ENCODE results near the gene AGRP. TPM values are rescaled to one million over a fixed set of nuclear protein-coding genes. Genes with fewer than 3 reads are reported as not detected.

AGRP gene
- total and polyA plus RNA-seq, 12 donors: 2.9 to 98.1 (median 10.4) TPM

DNA sequence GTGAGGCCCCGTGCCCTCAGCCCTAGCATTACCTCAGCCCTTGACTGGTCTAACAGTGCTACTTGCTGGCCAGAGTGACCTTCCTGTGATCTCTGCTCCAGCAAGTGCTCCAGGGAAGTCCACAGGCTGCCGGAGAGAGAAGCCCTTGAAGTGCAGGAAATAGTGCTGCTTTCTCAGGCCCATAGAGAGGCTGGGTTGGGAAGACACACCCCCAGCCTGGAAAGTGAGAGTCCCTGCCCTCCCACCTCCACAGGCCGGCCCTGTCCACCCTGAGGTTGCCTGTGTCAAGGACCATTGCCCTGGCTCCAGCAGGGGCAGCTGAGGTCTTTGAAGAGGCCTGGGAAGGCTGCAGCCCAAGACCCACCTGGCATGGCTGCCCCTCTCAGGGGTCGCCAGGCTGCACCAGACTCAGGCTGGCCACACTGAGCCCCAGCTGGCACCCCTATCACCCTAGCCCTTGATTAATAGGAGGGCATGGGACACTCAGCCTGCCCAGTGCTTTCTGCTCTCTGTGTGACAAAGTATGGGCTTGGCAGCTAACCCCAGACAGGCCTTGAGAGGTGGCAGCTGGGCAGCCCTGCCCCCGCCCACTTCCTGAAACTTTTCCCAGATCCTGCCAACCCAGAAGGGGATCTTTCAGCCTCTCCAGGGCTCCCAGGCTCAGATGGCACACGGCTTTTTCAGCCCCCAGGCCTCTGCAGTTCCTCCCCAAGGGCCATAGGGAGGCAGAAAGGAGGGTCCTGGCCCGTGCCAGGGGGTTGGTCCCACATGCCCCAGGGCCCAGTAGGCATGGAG, 24.1 kb downstream of the AGRP start:
- intact Hi-C loops (cut with DNase I): no loop called here

DNA sequence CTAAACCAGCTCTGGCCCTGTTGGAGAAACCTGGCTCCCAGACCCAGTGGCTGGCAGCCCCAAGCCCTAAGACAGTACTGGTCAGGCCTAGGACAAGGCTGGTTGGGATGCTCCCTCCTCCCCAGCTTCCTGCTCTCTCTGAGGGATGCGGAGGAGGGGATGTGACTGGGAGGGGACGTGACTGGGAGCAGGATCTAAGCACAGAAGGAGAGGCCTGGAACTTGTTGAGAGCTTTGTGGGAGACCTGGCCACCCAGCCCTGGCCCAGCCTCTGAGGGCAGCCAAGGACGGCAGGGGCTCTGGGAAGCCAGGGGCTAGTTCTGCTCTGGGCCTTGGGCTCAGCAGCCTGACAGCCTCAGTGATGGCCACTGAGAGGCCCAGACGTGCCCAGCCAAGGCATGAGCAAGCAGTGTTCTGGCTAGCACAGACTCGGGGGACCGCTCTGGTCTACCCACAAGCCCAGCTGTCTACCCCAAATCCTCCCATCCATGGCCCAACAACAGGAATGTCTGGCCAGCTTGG, 25.2 kb downstream of the AGRP start:
- intact Hi-C loops (cut with DNase I): no loop called here
- H3K27me3 ChIP-seq: no peaks in the 10 kb centered on the region
- peaks cover 59 to 73% of the 10 kb centered on the region in 2 donors for H3K4me1 ChIP-seq (replicated peaks in 1 of 2)
- DNase-seq: no peak
- no peak overlapping the region for H3K4me3 ChIP-seq
- H3K36me3 ChIP-seq (replicated peaks in 1 of 2): peaks cover 0 to 3% of the 10 kb centered on the region in 2 donors
- TF ChIP-seq, protein P1, sequence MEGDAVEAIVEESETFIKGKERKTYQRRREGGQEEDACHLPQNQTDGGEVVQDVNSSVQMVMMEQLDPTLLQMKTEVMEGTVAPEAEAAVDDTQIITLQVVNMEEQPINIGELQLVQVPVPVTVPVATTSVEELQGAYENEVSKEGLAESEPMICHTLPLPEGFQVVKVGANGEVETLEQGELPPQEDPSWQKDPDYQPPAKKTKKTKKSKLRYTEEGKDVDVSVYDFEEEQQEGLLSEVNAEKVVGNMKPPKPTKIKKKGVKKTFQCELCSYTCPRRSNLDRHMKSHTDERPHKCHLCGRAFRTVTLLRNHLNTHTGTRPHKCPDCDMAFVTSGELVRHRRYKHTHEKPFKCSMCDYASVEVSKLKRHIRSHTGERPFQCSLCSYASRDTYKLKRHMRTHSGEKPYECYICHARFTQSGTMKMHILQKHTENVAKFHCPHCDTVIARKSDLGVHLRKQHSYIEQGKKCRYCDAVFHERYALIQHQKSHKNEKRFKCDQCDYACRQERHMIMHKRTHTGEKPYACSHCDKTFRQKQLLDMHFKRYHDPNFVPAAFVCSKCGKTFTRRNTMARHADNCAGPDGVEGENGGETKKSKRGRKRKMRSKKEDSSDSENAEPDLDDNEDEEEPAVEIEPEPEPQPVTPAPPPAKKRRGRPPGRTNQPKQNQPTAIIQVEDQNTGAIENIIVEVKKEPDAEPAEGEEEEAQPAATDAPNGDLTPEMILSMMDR (IDR thresholded peaks at IDR 0.05): no peak
- no peak for TF ChIP-seq POLR2A (IDR thresholded peaks at IDR 0.05)
- H3K9me3 ChIP-seq (replicated peaks in 1 of 3): no peaks in the 10 kb centered on the region
- WGBS, 4 donors: 58 to 73% (median 70%) methylated on average over 3 to 6 of the region's 6 CpGs
- peak overlapping the region in 3 of 5 donors; percentile 75 to 86 (median 80) for H3K27ac ChIP-seq

More for the DNA sequence above, 24.1 kb downstream of the AGRP start:
- Histone ChIP-seq H3K27me3 (no peaks in the 10 kb centered on the region), H3K4me1 (replicated peaks in 1 of 2) (peaks cover 67 to 84% of the 10 kb centered on the region in 2 donors), H3K27ac (peak overlapping the region in 4 of 5 donors; percentile 66 to 86 (median 78)), H3K9me3 (replicated peaks in 1 of 3) (no peaks in the 10 kb centered on the region), H3K36me3 (replicated peaks in 1 of 2) (no peaks in the 10 kb centered on the region), H3K4me3 (peak overlapping the region in 1 of 4 donors; percentile 23)
- TF ChIP-seq POLR2A (IDR thresholded peaks at IDR 0.05): no peak
- TF ChIP-seq, protein P1 (IDR thresholded peaks at IDR 0.05): peak in 1 of 6 experiments; percentile 7
- WGBS, 4 donors: 20 to 30% (median 30%) methylated on average over 4 to 7 of the region's 7 CpGs; no CpG with 5 or more reads in 1 of the 4 donors
- DNase-seq: peak; percentile 79 to 92 (median 90)

- Histone ChIP-seq H3K27ac (peak overlapping the region in 2 of 5 donors; percentile 34 to 86), H3K27me3 (no peaks in the 10 kb centered on the region), H3K4me3 (no peak overlapping the region), H3K9me3 (replicated peaks in 1 of 3) (no peaks in the 10 kb centered on the region), H3K36me3 (replicated peaks in 1 of 2) (peaks cover 0 to 8% of the 10 kb centered on the region in 2 donors), H3K4me1 (replicated peaks in 1 of 2) (peaks cover 53 to 67% of the 10 kb centered on the region in 2 donors)
- intact Hi-C loops (cut with DNase I): no loop called here
- 76 to 81% (median 76%) methylated on average over 7 of the region's 7 CpGs; no CpG with 5 or more reads in 1 of the 4 donors for WGBS, 4 donors
- TF ChIP-seq, protein P1 (IDR thresholded peaks at IDR 0.05): no peak
- no peak for TF ChIP-seq POLR2A (IDR thresholded peaks at IDR 0.05)
- no peak for DNase-seq
These were observed 25.7 kb downstream of the AGRP start for GRCh38 chr16:67457611-67458010.

- intact Hi-C loops (cut with DNase I): no loop called here
- TF ChIP-seq, protein P1 (IDR thresholded peaks at IDR 0.05): peak; percentile 50 to 58 (median 54)
- no peak for TF ChIP-seq POLR2A (IDR thresholded peaks at IDR 0.05)
- DNase-seq: peak in 6 of 7 donors; percentile 71 to 86 (median 76)
- Histone ChIP-seq H3K9me3 (replicated peaks in 1 of 3) (no peaks in the 10 kb centered on the region), H3K4me1 (replicated peaks in 1 of 2) (peaks cover 49 to 64% of the 10 kb centered on the region in 2 donors), H3K36me3 (replicated peaks in 1 of 2) (peaks cover 0 to 17% of the 10 kb centered on the region in 2 donors), H3K27me3 (no peaks in the 10 kb centered on the region), H3K4me3 (no peak overlapping the region), H3K27ac (peak overlapping the region in 1 of 5 donors; percentile 58)
- WGBS, 4 donors: 28 to 53% (median 42%) methylated on average over 4 to 6 of the region's 6 CpGs
These were observed 26.8 kb downstream of the AGRP start for GRCh38 chr16:67456391-67457081.
